Skeletal muscle satellite cell (primary cell): ENCODE data around the gene HS3ST4.

Experiments used
- H3K27me3 ChIP-seq: 2 replicates; pipeline ENCODE4 v1.7.0; 2013; ENCODE audit warnings: low read length; ENCODE audit not compliant: control insufficient read depth, insufficient read depth
- H3K36me3 ChIP-seq: 2 replicates; pipeline ENCODE4 v1.7.0; 2013; ENCODE audit warnings: mild to moderate bottlenecking, control low read depth, low read length; ENCODE audit not compliant: insufficient read depth
- H3K4me1 ChIP-seq: 2 replicates; pipeline ENCODE4 v1.7.0; 2013; ENCODE audit warnings: low read length; ENCODE audit not compliant: control insufficient read depth, insufficient read depth
- H3K4me2 ChIP-seq: 2 replicates; pipeline ENCODE4 v1.7.0; 2013; ENCODE audit warnings: mild to moderate bottlenecking, low read length
- H3K4me3 ChIP-seq: 2 replicates; pipeline ENCODE4 v1.7.0; 2013; ENCODE audit warnings: low read length
- H3K9ac ChIP-seq: 2 replicates; pipeline ENCODE4 v1.7.0; 2013; ENCODE audit warnings: mild to moderate bottlenecking, low read depth, low read length, moderate library complexity
- H3K9me3 ChIP-seq: replicated peaks from 2 replicates; pipeline ENCODE4 v1.7.0; 2013; ENCODE audit warnings: mild to moderate bottlenecking, control low read depth, low read length

The HS3ST4 gene

DNA sequence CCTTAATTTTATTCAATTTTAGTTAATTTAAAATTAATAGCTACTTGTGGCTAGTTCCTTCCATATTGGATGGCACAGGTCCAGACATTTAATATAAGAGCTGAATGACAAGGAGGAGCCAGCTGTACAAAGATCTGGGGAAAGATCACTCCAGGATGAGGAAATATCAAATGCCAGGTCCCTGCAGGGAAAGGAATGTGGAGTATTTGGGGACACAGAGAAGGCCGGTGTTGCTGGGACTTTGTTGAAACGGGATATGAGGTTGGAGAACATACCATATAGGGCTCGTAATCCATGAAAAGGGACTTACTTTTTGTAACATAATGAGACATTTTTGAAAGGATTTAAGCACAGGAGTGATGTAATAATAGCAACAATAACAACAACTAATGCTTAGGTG lies 426.8 kb downstream of the HS3ST4 start:
- Histone ChIP-seq H3K9ac (no peak overlapping the region), H3K36me3 (no peaks in the 10 kb centered on the region), H3K4me2 (no peak overlapping the region), H3K9me3 (peaks cover 7% of the 10 kb centered on the region), H3K4me1 (no peaks in the 10 kb centered on the region), H3K27me3 (no peaks in the 10 kb centered on the region), H3K4me3 (no peak overlapping the region)

DNA sequence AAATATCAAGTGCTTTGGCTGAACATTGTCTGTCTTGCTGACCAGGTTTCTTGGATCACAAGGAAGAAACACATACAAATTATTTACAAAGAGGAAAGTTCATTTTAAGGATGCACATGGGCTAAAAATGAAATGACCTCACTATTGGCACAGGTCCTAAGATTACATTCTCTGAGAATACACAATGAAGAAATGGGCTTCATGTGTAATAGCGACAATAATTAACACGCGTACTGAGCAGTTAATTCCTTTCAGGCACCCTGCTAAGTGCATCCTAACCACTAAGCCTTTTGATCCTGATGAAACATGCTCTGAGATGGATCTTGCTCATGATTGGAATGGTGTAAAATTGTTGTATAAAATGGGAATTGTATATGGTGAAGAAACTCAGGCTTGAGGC lies 429.0 kb downstream of the HS3ST4 start:
- no peaks in the 10 kb centered on the region for H3K36me3 ChIP-seq
- peaks cover 7% of the 10 kb centered on the region for H3K9me3 ChIP-seq
- H3K4me2 ChIP-seq: no peak overlapping the region

DNA sequence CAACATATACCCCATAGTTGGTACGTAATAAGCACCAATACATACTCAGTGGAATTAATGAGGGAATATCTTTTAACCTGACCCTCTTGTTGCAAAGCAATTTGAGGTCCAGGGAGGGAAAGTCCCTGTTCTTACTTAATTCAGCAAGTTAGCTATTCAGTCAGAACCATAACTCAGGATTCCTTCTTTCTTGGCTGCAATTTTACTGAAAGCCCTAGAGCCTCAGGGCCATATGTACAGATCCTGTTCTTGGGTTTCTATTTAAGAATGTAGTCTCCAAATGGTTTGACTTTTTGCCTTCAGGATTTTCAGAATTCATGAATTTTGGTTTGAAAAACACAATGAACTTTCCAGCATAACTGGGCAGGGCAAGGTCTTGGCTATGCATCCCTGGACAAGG lies 436.5 kb downstream of the HS3ST4 start:
- H3K36me3 ChIP-seq: no peaks in the 10 kb centered on the region
- H3K4me2 ChIP-seq: no peak overlapping the region
- no peak overlapping the region for H3K9ac ChIP-seq
- H3K4me1 ChIP-seq: no peaks in the 10 kb centered on the region
- H3K9me3 ChIP-seq: peaks cover 3% of the 10 kb centered on the region
- H3K27me3 ChIP-seq: no peaks in the 10 kb centered on the region
- H3K4me3 ChIP-seq: no peak overlapping the region

More for the DNA sequence above, 429.0 kb downstream of the HS3ST4 start:
- H3K4me1 ChIP-seq: no peaks in the 10 kb centered on the region
- H3K9ac ChIP-seq: no peak overlapping the region
- H3K27me3 ChIP-seq: no peaks in the 10 kb centered on the region
- H3K4me3 ChIP-seq: no peak overlapping the region

DNA sequence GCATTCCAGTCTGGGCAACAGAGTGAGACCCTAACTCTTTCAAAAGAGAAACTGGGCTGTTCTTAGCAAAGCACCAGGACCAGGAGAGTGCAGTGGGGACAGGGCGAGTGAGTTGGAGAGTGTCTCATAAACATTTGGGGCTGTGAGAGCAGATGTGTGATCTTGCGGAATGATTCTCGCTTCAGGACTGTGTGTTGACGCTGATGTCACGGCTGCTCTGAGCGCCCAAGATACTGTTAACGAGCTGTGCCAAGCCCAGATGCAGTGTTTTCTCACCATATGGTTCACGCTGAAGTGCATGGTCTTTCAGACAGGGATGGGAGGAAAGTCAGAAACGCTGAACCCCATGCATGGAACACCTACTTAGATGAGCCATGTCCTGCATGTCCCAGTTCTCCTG lies 438.2 kb downstream of the HS3ST4 start:
- H3K4me1 ChIP-seq: no peaks in the 10 kb centered on the region
- H3K9me3 ChIP-seq: no peaks in the 10 kb centered on the region
- H3K9ac ChIP-seq: no peak overlapping the region
- H3K4me2 ChIP-seq: no peak overlapping the region
- no peaks in the 10 kb centered on the region for H3K27me3 ChIP-seq
- H3K36me3 ChIP-seq: no peaks in the 10 kb centered on the region
- H3K4me3 ChIP-seq: no peak overlapping the region

DNA sequence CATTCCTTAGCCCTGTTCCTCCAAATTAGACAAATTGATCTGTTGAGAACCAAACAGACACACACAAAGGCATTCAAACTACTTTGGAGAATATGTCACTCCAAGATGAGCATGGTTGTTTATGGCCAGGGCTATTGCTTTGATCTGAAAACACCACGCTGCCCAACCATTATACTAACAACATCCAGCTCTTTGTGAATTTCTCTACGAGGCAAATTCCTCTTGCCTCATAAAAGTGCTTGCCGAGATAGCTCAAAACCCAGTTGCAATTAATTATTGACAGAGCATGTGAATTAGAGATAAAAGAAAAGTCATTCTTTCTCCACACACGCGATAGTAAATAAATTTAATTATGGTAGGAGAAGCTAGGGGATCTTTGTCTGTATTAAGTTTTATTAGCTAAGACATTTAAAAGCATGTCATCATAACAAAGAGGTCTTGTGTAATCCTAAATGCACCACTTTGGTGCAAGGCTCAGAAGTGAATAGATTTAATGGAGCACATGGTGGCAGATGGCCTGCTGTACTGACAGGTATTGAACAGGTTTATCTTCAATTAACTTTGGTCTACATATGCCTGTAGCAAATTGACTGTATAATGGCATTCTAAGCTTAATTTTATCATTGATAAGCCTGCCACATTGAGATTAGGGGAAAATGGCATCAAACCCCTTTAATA lies 441.8 kb downstream of the HS3ST4 start:
- H3K9me3 ChIP-seq: peaks cover 3% of the 10 kb centered on the region
- H3K4me2 ChIP-seq: no peak overlapping the region
- no peaks in the 10 kb centered on the region for H3K36me3 ChIP-seq
- no peaks in the 10 kb centered on the region for H3K4me1 ChIP-seq
- H3K27me3 ChIP-seq: no peaks in the 10 kb centered on the region
- H3K9ac ChIP-seq: no peak overlapping the region
- no peak overlapping the region for H3K4me3 ChIP-seq

DNA sequence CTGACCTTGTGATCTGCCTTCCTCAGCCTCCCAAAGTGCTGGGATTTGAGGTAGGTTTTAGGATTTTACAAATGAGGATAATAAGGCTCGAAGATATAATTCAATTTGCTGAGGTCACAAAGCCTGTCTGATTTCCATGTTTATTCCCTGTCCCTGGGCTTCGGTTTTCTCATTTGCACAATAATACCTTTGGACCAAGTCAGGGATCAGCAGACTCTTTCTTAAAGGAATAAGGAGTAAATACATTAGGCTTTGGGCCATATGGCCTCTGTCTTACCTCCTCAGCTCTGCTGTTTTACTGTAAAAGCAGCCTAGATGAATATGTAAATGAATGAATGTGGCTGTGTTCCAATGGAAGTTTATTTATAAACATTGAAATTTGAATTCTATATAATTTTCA lies 442.8 kb downstream of the HS3ST4 start:
- Histone ChIP-seq H3K9ac (no peak overlapping the region), H3K36me3 (no peaks in the 10 kb centered on the region), H3K4me2 (no peak overlapping the region), H3K4me3 (no peak overlapping the region), H3K9me3 (peaks cover 3% of the 10 kb centered on the region), H3K27me3 (no peaks in the 10 kb centered on the region), H3K4me1 (no peaks in the 10 kb centered on the region)

DNA sequence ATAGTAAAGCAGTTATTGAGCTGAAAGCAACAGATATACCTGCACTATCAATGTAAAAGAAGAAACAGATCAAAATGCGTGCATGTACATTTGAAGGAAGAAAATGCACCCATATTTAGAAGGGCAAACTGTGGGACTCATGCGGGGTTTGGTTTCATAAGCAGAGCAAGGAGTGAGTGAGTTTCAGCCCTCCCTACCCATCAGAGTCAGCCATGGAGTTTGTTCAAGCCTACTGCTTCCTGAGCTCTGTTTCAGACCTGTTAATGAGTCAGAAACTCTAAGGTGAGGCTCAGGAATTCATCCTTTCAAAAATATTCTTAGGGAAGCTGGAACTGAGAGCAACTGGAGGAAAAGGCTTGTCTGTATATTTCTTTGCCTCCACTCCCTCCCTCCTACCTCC lies 446.2 kb downstream of the HS3ST4 start:
- Histone ChIP-seq H3K27me3 (no peaks in the 10 kb centered on the region), H3K9me3 (peaks cover 7% of the 10 kb centered on the region), H3K4me3 (no peak overlapping the region), H3K36me3 (no peaks in the 10 kb centered on the region), H3K4me2 (no peak overlapping the region), H3K9ac (no peak overlapping the region), H3K4me1 (no peaks in the 10 kb centered on the region)

DNA sequence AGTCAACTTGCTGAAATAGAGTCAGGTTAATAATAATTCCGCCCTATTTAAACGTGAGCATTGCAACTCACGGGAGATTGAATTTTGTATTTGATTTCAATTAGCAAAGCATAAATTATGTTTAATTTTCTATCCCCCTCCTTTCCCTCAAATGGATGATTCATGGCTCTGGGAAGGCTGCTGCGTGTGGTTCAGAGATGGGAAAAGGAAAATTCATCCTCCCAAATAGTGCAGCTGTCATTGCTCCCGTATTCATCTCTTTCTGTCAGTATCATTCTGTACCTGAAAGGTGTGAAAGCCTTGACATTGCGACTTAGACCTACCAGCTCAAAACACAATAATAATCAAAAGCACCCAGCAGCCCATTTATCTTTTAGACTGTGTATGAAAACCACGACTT lies 447.3 kb downstream of the HS3ST4 start:
- no peaks in the 10 kb centered on the region for H3K27me3 ChIP-seq
- H3K36me3 ChIP-seq: no peaks in the 10 kb centered on the region
- no peaks in the 10 kb centered on the region for H3K4me1 ChIP-seq
- no peak overlapping the region for H3K9ac ChIP-seq
- peaks cover 7% of the 10 kb centered on the region for H3K9me3 ChIP-seq
- H3K4me3 ChIP-seq: no peak overlapping the region
- H3K4me2 ChIP-seq: no peak overlapping the region

DNA sequence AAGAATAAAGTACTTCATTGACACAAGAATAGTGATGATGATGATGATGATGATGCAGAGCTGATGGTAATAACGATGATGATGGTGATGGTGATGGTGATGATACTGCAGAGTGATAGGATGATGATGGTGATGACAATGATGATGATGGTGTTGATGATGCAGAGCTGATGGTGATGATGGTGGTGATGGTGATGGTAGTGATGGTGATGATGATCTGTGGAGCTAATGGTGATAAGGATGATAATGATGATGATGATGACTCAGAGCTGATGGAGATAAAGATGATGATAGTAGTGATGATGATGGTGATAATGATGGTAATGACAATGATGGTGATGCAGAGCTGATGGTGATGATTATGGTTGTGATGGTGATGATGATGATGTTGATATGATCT lies 448.1 kb downstream of the HS3ST4 start:
- H3K4me1 ChIP-seq: no peaks in the 10 kb centered on the region
- no peak overlapping the region for H3K4me2 ChIP-seq
- no peaks in the 10 kb centered on the region for H3K36me3 ChIP-seq
- H3K9ac ChIP-seq: no peak overlapping the region
- no peak overlapping the region for H3K4me3 ChIP-seq
- H3K27me3 ChIP-seq: no peaks in the 10 kb centered on the region
- H3K9me3 ChIP-seq: peaks cover 7% of the 10 kb centered on the region

DNA sequence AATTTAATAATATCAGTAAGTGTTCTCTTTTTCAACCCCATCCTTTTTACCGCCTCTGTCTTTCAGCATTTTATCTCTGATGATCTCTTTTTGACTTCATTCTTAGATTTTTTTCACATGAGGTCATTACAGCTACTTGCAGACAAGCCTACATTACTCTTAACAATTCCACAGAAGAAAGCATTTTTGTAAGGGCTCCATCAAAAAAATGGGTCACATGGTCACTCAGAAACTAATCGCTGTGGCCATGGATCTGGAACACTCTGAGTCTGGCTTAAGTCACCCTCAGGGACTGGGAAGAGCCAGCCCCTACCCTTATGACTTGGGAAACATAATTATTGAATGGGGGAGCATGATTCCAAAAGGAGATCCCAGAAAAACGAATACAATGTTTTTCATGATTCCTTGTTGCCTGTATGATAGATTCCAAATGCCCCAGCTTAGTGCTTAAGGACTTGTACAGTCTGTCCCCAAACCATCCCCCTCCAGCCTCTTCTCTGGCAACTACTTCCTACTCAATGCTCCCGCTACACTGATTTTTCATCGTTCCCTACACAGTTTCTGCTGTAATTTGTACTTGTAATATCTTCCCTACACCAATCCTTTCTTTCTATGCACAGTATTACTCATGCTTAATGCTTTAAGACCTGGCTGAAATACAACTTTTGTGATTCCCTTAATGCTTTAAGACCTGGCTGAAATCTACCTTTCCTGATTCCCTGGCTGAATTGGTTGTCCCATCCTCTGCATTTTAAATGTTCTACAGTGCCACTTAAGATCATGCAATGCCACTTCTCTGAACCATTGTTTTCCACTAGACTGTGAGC lies 457.8 kb downstream of the HS3ST4 start:
- H3K9me3 ChIP-seq: peaks cover 10% of the 10 kb centered on the region

DNA sequence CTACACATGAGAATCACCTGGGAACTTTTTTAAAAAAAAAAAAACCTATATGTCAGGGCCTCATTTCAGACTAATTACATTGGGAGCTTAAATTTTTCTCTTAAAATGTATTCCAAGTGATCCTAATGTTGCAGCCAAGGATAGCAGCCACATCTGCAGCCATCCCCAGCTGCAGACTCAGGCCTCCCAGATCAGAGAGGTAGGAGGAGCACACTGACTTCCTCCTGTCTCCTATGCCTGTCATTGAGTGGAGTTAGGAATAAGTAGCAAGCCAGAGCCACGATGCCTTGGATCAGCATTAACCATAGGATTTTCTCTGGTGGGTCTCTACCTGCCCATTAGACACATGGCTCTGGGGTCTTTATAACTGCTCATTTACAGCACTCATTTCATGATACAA lies 463.5 kb downstream of the HS3ST4 start:
- Histone ChIP-seq H3K36me3 (no peaks in the 10 kb centered on the region), H3K4me1 (no peaks in the 10 kb centered on the region), H3K4me3 (no peak overlapping the region), H3K9ac (no peak overlapping the region), H3K27me3 (no peaks in the 10 kb centered on the region), H3K9me3 (peaks cover 15% of the 10 kb centered on the region), H3K4me2 (no peak overlapping the region)

More for the DNA sequence above, 457.8 kb downstream of the HS3ST4 start:
- no peaks in the 10 kb centered on the region for H3K4me1 ChIP-seq
- H3K36me3 ChIP-seq: no peaks in the 10 kb centered on the region
- no peak overlapping the region for H3K4me3 ChIP-seq
- H3K9ac ChIP-seq: no peak overlapping the region
- H3K4me2 ChIP-seq: no peak overlapping the region
- no peaks in the 10 kb centered on the region for H3K27me3 ChIP-seq

DNA sequence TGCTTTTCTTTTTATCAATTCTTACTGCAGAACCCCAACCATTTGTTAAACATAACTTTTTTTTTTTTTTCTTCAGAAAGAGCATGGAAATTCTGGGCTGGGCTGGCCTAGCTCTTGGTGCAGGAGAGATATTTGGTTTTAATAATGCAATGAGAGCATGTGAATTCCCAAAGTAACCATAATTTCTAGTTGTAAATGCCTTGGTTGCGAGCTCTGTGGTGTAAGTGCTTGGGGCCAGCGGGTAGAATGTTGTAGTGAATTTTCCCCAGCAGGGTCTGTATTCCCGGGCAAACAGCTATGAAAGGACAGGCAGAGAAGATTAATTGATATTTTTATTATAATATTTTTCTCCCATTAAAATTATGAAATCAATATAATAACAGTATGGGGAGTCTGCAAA lies 465.6 kb downstream of the HS3ST4 start:
- no peaks in the 10 kb centered on the region for H3K27me3 ChIP-seq
- H3K4me2 ChIP-seq: no peak overlapping the region
- no peaks in the 10 kb centered on the region for H3K36me3 ChIP-seq
- H3K4me3 ChIP-seq: no peak overlapping the region
- H3K9me3 ChIP-seq: peaks cover 7% of the 10 kb centered on the region
- no peak overlapping the region for H3K9ac ChIP-seq
- H3K4me1 ChIP-seq: no peaks in the 10 kb centered on the region
